AG08396 (cell line): ENCODE results near the gene SLC27A2.
A peak's percentile ranks its signal among the peaks of the same experiment; 100 is the strongest.

ENCODE experiments used
- DNase-seq: peaks from one replicate; pipeline ENCODE4 v3.0.0; 2012; ENCODE audit warnings: low spot score, mixed read lengths

SLC27A2 gene

DNA sequence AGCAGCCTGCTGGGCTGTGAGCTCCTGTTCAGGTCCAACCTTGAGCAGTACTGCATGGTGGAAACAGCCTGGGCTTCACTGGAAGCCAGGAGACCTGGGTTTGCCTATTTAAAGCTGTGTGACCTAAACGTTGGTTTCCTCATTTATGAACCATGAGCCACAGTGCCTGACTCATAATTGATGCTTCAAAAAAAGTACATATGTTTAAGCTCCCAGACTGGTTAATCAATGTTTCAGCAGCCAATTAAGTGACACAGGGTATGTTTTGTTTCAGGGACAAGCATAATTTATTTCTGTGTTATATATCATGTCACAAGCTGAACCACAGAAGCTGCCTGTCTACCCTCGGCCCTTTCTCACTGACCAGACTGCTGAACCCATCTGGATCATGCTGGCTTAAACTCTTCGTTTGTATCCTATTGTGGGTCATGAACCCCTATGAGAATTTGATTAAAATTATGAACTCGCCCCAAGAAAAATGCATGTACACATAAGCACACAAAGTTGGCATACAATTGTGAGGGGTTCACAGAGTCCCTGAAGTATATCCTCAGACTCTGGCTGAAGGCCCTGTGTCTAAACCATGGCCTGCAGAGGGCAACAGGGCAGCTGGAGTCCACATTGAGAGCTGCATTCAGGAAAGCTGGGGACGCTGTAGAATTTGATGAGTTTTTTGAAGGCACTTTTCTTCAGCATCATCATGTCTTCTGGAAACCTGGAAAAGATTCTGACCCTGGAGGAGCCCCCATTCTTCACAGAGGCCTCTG lies 59.9 kb downstream of the SLC27A2 start:
- peak; percentile 14 for DNase-seq

- DNase-seq, result no peak
These were observed 62.2 kb downstream of the SLC27A2 start for GRCh38 chr15:50244153-50244552.

DNA sequence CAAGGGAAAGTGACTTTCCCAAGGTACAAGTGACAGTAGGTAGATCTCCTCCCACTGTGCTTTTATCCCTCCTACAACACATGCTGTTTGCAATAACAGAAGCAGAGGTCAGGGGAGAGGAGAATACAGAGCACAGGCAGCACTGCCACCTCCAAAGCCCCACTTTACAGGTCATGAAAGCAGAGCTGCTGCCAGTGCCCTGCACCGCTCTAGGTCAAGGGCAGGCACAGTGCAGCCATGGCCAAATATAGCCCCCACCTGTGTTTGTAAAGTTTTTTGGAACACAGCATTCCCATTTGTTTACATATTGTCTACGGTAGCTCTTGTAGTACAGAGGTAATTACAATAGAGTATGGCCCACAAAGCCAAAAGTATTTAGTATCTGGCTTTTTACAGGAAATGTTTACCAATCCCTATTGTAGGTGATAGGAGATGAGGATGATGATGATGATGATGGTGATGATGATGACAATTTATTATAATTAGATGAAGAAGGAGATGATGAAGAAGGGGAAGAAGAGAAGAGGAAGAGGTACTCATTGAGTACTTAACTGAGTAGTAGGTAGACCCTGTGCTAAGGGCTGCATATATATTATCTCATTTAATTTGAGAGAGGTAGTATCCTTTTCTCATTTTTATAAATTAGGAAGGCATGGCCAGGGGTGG lies 63.1 kb downstream of the SLC27A2 start:
- no peak for DNase-seq

- no peak for DNase-seq
These were observed 64.6 kb downstream of the SLC27A2 start for GRCh38 chr15:50246631-50247030.

GRCh38 chr15:50247819-50248655 lies 66.0 kb downstream of the SLC27A2 start:
- no peak for DNase-seq

DNA sequence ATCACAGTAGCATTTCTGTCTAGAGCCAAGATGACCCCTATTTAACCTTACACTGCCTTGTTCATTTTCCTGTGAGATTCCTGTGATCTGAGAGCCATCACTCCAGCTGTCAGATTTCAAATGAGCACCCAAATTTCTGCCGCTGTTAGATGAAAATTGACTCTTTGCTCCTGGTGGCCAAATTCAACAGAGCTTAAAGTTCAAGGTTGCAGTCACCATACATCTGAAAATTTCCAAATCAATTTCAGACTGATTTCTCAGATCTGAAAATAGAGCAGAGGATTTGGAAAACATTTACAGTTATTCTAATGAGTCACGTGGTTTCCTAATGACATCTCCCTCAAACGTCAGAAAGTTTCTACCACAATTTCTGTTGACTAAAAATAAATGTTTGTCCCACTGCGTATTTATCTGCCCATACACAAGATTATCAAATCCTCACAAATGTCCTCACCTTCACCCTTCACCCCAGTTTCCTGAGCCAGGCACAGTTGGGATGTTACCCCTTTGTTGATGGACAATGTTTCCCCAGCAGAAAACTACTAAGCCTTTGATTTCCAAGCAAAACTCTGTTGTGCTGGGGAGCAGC lies 67.1 kb downstream of the SLC27A2 start:
- DNase-seq, result no peak

GRCh38 chr15:50249704-50250103 lies 67.7 kb downstream of the SLC27A2 start:
- DNase-seq, result no peak

GRCh38 chr15:50250760-50251394 lies 68.9 kb downstream of the SLC27A2 start:
- DNase-seq, result no peak

DNA sequence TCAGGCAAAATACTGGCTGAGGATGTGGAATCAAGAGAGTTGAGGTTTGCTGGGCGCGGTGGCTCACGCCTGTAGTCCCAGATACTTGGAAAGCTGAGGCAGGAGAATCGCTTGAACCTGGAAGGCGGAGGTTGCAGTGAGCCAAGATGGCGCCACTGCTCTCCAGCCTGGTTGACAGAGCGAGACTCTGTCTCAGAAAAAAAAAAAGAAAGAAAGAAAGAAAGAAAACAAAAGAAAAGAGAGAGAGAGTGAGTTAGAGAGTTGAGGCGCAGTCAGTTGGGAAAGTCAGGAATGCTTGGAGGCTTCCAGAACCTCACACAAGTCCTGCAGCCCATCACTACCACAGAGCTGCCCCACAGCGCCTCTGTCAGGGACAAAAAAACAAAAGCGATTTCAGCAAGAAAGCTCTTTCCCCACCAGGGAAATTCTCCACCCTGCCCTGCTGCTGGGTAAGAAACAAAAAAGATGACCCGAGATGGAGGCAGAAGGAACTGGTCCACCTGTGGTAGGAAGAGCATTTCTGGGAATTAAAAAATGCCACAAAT lies 69.7 kb downstream of the SLC27A2 start:
- no peak for DNase-seq

- DNase-seq, result no peak
These were observed 70.6 kb downstream of the SLC27A2 start for GRCh38 chr15:50252556-50252955.

GRCh38 chr15:50256188-50257041 lies 74.4 kb downstream of the SLC27A2 start:
- DNase-seq, result no peak

- DNase-seq, result no peak
These were observed 75.3 kb downstream of the SLC27A2 start for GRCh38 chr15:50257332-50257731.

GRCh38 chr15:50257924-50258323 lies 75.9 kb downstream of the SLC27A2 start:
- no peak for DNase-seq

DNA sequence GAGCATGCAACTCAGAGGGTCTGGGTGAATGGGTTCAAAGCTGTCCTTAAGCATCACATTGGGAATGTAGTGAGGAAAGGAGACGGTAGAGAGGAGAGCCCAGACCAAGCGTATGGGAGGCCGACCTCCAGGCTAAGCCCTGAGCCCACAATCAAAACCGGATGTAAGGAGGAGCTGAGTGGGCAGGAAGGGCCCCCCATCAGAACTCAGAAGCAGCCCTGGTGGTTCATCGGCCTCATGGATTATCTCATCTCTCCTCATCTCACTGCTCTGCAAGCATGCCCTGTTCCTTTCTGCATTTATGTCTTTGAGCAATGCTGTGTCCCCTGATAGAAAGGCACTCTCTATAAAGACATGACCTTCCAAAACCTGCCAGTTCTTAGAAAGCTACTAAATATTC lies 77.3 kb downstream of the SLC27A2 start:
- DNase-seq, result no peak

DNA sequence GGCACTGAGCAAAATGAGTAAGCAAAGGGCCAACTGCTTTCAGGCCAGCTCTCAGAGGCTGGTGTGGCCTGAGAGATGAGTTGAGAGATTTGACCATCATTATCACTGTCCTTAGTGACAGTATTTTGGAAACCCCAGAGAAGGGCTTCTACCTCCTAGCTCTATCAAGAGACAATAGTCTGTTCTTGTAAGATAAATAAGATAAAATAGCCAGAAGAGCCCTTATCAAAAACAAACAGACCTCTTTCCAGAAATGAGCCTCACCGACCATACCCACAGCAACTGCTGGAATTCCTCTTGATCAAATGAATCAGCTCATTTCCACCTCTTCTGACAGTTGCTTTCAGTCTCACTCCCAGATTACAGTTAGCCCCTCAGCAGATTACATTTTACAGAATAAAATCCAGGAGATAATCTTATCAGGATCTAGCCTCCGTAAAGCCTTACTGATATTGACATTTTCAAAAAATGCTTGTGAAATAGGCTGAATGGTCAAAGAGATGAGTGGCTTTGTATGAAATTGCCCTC lies 79.0 kb downstream of the SLC27A2 start:
- DNase-seq, result no peak

- no peak for DNase-seq
These were observed 80.0 kb downstream of the SLC27A2 start for GRCh38 chr15:50261981-50262380.

DNA sequence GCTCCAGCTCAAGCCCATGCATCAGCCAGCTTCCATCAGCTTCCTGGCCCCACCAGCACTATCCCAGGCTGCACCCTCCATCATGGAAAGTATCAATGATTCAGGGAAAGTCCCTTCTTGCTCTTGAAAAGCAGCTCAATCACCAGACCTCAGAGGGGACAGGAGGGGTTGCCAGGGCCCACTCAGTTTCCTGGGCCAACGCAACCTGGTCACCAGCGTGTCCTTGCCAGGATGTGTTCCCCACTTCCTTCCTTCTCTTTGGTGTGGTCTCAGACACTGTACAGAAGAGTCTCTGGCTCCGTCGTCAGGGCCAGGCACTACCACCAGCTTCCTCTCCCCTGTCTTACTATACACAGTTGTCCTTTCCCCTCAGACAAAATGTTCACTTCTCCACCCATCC lies 80.5 kb downstream of the SLC27A2 start:
- DNase-seq, result no peak

- DNase-seq, result no peak
These were observed 83.6 kb downstream of the SLC27A2 start, which contains the start of gene HDC for GRCh38 chr15:50265620-50266019. TSS of gene HDC (minus strand) at chr15:50265726. CDS start at chr15:50265623, 103 bp downstream.

- no peak for DNase-seq
These were observed 85.6 kb downstream of the SLC27A2 start for GRCh38 chr15:50267577-50267976.

DNA sequence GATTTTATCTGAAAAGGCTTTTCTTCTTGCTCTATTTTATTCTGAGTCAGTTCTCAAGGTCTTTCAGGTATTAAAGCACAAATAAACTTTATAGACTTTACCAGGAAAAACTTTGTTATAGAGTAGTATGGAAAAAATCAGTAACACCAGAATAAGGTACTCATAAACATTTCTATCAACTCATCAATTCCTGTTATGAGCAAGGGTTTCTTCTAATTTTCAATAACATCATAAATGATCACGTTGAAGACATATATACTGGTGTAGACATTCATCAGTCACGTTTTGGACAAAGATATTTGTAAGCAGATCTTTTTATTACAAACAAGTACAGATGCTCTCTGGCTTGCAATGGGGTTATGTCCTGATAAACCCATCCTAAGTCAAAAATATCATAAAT lies 93.1 kb downstream of the SLC27A2 start:
- DNase-seq, result no peak
